Neural cell (in vitro differentiated cells): Measurements from ENCODE around the gene SNRPN. TPM values are rescaled to one million over a fixed set of nuclear protein-coding genes. Genes with fewer than 3 reads are reported as not detected.
"Not testable (repeated sequence)": the region's sequence is repeated elsewhere in the genome, so short reads cannot be mapped to it uniquely, and the experiment has no call there.

Source experiments
- H2AFZ ChIP-seq: fragments of 200-600, 300-800 bp; sonication (generic), shearing (Covaris generic); 2 replicates; pipeline ENCODE4 v1.6.0; 2014; ENCODE audit warnings: low read depth, mild to moderate bottlenecking, antibody characterized with exemption, low read length, moderate library complexity
- H3F3A ChIP-seq: fragments of 200-600 bp; shearing (Covaris generic); 2 replicates; pipeline ENCODE4 v1.6.1; 2016; ENCODE audit warnings: mild to moderate bottlenecking, moderate library complexity, mixed read lengths, antibody characterized with exemption, low read length; ENCODE audit not compliant: insufficient read depth, poor library complexity, severe bottlenecking
- H3K27ac ChIP-seq: fragments of 200-600, 300-800 bp; sonication (generic), shearing (Covaris generic); 2 replicates; pipeline ENCODE4 v1.5.1; 2014; ENCODE audit warnings: mild to moderate bottlenecking, low read length, moderate library complexity
- H3K27me3 ChIP-seq: fragments of 300-800, 200-600 bp; sonication (generic), shearing (Covaris generic); 2 replicates; pipeline ENCODE4 v1.6.0; 2014; ENCODE audit warnings: mild to moderate bottlenecking, low read depth, low read length, moderate library complexity; ENCODE audit not compliant: insufficient read depth
- H3K36me3 ChIP-seq: fragments of 300-800, 200-600 bp; sonication (generic), shearing (Covaris generic); 2 replicates; pipeline ENCODE4 v1.5.1; 2014; ENCODE audit warnings: mild to moderate bottlenecking, antibody characterized with exemption, low read length, moderate library complexity; ENCODE audit not compliant: insufficient read depth
- H3K4me2 ChIP-seq: fragments of 300-800, 200-600 bp; sonication (generic), shearing (Covaris generic); 2 replicates; pipeline ENCODE4 v1.6.0; 2014; ENCODE audit warnings: mild to moderate bottlenecking, low read length
- H3K4me3 ChIP-seq: fragments of 300-800, 200-600 bp; sonication (generic), shearing (Covaris generic); 2 replicates; pipeline ENCODE4 v1.5.1; 2014; ENCODE audit warnings: mild to moderate bottlenecking, low read length, moderate library complexity
- H3K79me2 ChIP-seq: fragments of 200-600 bp; shearing (Covaris generic); replicated peaks from 2 replicates; pipeline ENCODE4 v1.6.0; 2014; ENCODE audit warnings: mild to moderate bottlenecking, low read length, moderate library complexity; ENCODE audit not compliant: insufficient read depth
- H3K9ac ChIP-seq: fragments of 300-800, 200-600 bp; sonication (generic), shearing (Covaris generic); 2 replicates; pipeline ENCODE4 v1.6.1; 2016; ENCODE audit warnings: mild to moderate bottlenecking, low read length, mixed read lengths
- H3K9me2 ChIP-seq: fragments of 200-600 bp; shearing (Covaris generic); 2 replicates; pipeline ENCODE4 v1.6.1; 2016; ENCODE audit warnings: mild to moderate bottlenecking, low read length, mixed read lengths; ENCODE audit not compliant: insufficient read depth
- H3K9me3 ChIP-seq: fragments of 200-600, 300-800 bp; sonication (generic), shearing (Covaris generic); 2 replicates; pipeline ENCODE4 v1.6.1; 2016; ENCODE audit warnings: mild to moderate bottlenecking, mixed run types, low read length, moderate library complexity, mixed read lengths
- H4K20me1 ChIP-seq: fragments of 200-600 bp; shearing (Covaris generic); 2 replicates; pipeline ENCODE4 v1.6.1; 2016; ENCODE audit warnings: mild to moderate bottlenecking, mixed run types; ENCODE audit not compliant: insufficient read depth
- CTCF ChIP-seq: fragments of 450-650 bp; IDR thresholded peaks from 2 replicates; pipeline ENCODE4 v1.5.1; 2014; ENCODE audit warnings: antibody characterized with exemption, mild to moderate bottlenecking, moderate library complexity; ENCODE audit not compliant: poor library complexity, severe bottlenecking
- EP300 ChIP-seq: fragments of 450-650 bp; conservative IDR thresholded peaks from 2 replicates; pipeline ENCODE4 v1.6.1; 2014; ENCODE audit warnings: antibody characterized with exemption, mild to moderate bottlenecking, moderate library complexity; ENCODE audit not compliant: poor library complexity, severe bottlenecking
- EZH2 ChIP-seq: fragments of 200-600, 300-800 bp; shearing (Covaris generic), sonication (generic); IDR thresholded peaks from 2 replicates; pipeline ENCODE4 v1.6.1; 2014; ENCODE audit warnings: antibody characterized with exemption, low read length, borderline replicate concordance, mild to moderate bottlenecking; ENCODE audit not compliant: insufficient read depth, poor library complexity, severe bottlenecking
- MXI1 ChIP-seq: fragments of 450-650 bp; conservative IDR thresholded peaks from 2 replicates; pipeline ENCODE4 v1.6.1; 2014; ENCODE audit warnings: antibody characterized with exemption, mild to moderate bottlenecking; ENCODE audit not compliant: poor library complexity, severe bottlenecking
- POLR2AphosphoS5 ChIP-seq: IDR thresholded peaks from 2 replicates; pipeline ENCODE4 v1.6.1; 2012
- RAD21 ChIP-seq: fragments of 450-650 bp; conservative IDR thresholded peaks from 2 replicates; pipeline ENCODE4 v1.6.1; 2014; ENCODE audit warnings: antibody characterized with exemption, mild to moderate bottlenecking, moderate library complexity
- SMC3 ChIP-seq: fragments of 450-650 bp; conservative IDR thresholded peaks from 2 replicates; pipeline ENCODE4 v1.6.1; 2014; ENCODE audit warnings: antibody characterized with exemption, mild to moderate bottlenecking, moderate library complexity; ENCODE audit not compliant: poor library complexity
- TAF1 ChIP-seq: IDR thresholded peaks from 2 replicates; pipeline ENCODE4 v1.6.1; 2012; ENCODE audit warnings: low read depth
- polyA plus RNA-seq: library from polyadenylated mRNA; depleted of rRNA; stranded (reverse); fragments of >200 nt; gene quantifications from 2 replicates; pipeline ENCODE4 v1.2.3, GENCODE V29; 2014
- TF ChIP-seq, protein P1 (sequence below): IDR thresholded peaks from 2 replicates; pipeline ENCODE4 v1.6.1; 2012; ENCODE audit warnings: borderline replicate concordance

Gene SNRPN
- polyA plus RNA-seq, 1 donor from 2014 or later: 680 TPM

GRCh38 chr15:24917431-24917830, 37.4 kb upstream of the SNRPN start:
- no peaks in the 10 kb centered on the region for H3K27me3 ChIP-seq
- no peak overlapping the region for H3K4me2 ChIP-seq
- H3K9ac ChIP-seq: no peak overlapping the region
- no peak overlapping the region for H3K4me3 ChIP-seq
- TF ChIP-seq CTCF (no peak), POLR2AphosphoS5 (no peak), TAF1 (no peak), EZH2 (no peak)
- TF ChIP-seq, protein P1, sequence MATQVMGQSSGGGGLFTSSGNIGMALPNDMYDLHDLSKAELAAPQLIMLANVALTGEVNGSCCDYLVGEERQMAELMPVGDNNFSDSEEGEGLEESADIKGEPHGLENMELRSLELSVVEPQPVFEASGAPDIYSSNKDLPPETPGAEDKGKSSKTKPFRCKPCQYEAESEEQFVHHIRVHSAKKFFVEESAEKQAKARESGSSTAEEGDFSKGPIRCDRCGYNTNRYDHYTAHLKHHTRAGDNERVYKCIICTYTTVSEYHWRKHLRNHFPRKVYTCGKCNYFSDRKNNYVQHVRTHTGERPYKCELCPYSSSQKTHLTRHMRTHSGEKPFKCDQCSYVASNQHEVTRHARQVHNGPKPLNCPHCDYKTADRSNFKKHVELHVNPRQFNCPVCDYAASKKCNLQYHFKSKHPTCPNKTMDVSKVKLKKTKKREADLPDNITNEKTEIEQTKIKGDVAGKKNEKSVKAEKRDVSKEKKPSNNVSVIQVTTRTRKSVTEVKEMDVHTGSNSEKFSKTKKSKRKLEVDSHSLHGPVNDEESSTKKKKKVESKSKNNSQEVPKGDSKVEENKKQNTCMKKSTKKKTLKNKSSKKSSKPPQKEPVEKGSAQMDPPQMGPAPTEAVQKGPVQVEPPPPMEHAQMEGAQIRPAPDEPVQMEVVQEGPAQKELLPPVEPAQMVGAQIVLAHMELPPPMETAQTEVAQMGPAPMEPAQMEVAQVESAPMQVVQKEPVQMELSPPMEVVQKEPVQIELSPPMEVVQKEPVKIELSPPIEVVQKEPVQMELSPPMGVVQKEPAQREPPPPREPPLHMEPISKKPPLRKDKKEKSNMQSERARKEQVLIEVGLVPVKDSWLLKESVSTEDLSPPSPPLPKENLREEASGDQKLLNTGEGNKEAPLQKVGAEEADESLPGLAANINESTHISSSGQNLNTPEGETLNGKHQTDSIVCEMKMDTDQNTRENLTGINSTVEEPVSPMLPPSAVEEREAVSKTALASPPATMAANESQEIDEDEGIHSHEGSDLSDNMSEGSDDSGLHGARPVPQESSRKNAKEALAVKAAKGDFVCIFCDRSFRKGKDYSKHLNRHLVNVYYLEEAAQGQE: no peak
- no peaks in the 10 kb centered on the region for H3F3A ChIP-seq
- no peak overlapping the region for H2AFZ ChIP-seq
- no peak overlapping the region for H3K27ac ChIP-seq
- no peaks in the 10 kb centered on the region for H3K9me2 ChIP-seq
- H3K36me3 ChIP-seq: no peaks in the 10 kb centered on the region
- H4K20me1 ChIP-seq: no peaks in the 10 kb centered on the region
- no peaks in the 10 kb centered on the region for H3K79me2 ChIP-seq
- H3K9me3 ChIP-seq: no peaks in the 10 kb centered on the region

DNA sequence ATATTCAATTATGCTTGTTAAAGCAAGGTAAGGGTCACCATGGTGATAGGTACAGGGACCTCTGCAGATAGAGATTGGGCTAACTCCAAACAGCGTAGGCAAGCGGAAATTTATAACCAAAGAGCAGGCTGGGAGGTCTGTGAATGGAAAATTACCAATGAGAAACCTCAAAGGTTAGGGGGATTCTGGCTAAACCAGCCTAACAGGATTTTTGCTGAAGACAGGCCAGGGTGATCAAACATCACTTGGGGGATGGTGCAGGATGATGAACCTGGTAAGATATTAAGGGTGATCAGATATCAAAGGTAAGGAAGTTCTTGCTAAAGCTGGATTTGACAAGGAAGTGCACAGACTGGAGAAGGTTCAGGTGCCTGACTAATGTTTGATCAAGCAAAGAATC, 35.3 kb upstream of the SNRPN start:
- H3K4me3 ChIP-seq: no peak overlapping the region
- H3K9me3 ChIP-seq: no peaks in the 10 kb centered on the region
- H3K79me2 ChIP-seq: no peaks in the 10 kb centered on the region
- no peak overlapping the region for H3K4me2 ChIP-seq
- no peaks in the 10 kb centered on the region for H3K9me2 ChIP-seq
- no peak overlapping the region for H3K9ac ChIP-seq
- H3K36me3 ChIP-seq: no peaks in the 10 kb centered on the region
- H3F3A ChIP-seq: no peaks in the 10 kb centered on the region
- TF ChIP-seq EZH2 (no peak), EP300 (no peak), MXI1 (no peak), RAD21 (no peak), TAF1 (no peak), CTCF (no peak), SMC3 (no peak), POLR2AphosphoS5 (no peak)
- TF ChIP-seq, protein P1: no peak
- no peaks in the 10 kb centered on the region for H3K27me3 ChIP-seq
- no peak overlapping the region for H3K27ac ChIP-seq
- H4K20me1 ChIP-seq: no peaks in the 10 kb centered on the region
- H2AFZ ChIP-seq: no peak overlapping the region

- not testable (repeated sequence) for H3K9me2 ChIP-seq, H2AFZ ChIP-seq, H3K9me3 ChIP-seq, H3K4me3 ChIP-seq, H4K20me1 ChIP-seq, H3K79me2 ChIP-seq, H3F3A ChIP-seq, H3K4me2 ChIP-seq, H3K27ac ChIP-seq, H3K27me3 ChIP-seq, H3K36me3 ChIP-seq, H3K9ac ChIP-seq
Observed at GRCh38 chr15:24922781-24923180, 32.0 kb upstream of the SNRPN start.
